ENCODE results near the gene SPTB.

SPTB gene

GRCh38 chr14:64880221-64881121 lies 764 bp upstream of the SPTB start:
- DNase-seq: peak in 1 of 2 donors; percentile 12

- DNase-seq: no peak
Measured at GRCh38 chr14:64878837-64879634, 671 bp downstream of the SPTB start.

GRCh38 chr14:64877846-64878245 lies 1.9 kb downstream of the SPTB start:
- DNase-seq: no peak

DNA sequence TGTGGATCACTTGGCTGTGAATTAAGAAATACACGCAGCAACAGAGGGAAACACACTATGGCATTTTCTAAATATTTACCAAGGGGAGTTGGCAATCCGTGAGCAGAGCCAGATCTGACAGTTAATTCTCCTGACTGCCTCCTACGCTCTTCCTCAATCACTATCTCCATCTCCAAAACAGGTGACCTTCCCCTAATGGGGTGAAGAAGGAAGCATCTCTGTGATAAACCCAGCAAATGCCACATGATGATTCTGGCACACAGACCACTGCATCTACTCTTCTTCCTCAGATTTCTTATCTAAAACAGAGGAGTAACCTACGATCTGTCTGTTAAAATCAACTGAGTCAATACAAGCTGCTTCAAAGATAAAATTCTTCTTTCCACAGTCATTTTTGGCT lies 4.4 kb downstream of the SPTB start:
- no peak for DNase-seq

DNA sequence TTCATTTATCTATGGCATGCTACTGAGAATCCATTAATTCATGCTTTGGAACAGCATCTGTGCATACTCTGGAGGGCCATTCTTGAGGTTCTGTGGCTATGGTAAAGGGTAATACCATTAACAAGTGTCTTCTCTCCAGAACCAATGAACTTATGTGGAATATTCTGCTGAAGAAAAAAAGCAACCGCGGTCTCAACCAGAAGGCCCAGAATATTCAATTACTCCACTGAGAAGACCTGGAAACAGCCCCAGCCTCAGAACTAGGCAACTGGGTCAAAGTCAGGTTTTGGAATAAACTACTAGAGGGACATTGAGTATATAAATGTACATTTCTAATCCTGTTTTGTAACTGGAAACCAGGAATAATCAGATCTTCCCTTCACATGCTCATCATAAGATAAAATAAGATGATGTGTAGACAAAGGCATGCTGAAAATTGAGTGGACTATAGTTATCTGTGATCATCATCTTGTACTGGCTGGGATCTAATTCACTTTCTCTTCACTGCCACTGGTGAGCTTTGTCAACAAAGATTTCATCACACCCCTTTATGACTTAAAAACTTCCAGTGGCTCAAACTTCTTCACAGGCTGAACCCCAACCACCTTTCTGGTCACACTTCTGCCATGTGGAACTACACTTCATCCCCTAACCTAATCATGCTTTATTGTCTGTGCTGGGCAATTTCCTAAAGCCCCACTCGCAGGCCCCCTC lies 6.0 kb downstream of the SPTB start:
- no peak for DNase-seq

DNA sequence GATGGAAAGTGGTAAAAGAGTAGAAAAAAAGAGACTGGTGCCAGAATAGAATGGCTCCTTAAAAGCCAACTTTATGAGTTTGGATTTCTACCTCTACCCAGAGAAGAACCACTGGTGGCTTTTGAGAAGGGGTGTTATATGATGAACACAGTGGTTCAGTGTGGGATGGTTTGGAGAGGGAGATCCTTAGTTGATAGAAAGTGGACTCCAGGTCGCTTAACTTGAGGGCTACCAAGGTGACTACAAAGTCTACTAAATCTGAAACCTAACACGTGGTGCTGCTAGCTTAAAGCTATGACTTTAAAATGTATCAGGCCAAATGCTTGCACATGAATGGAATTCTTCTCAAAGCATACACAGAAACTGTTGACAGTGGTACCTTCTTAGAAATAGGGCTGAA lies 8.4 kb downstream of the SPTB start:
- no peak for DNase-seq

DNA sequence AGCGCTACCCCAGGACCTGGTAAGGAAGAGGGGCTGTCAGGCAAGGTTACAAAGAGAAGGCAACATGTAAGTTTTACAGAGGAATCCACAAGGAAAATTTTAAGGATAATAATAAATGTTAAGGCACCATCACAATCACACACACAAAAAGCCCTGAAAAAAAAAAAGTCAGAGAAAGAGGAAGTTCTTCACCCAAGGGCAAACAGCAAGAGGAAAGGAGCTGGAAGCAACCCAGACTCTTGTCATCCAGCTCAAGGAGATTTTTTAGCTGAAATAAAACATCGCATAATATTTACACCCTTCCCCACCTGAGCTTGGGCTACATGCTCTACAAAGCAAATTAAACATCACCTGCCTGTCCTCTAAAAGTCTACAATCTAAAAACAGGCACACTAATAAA lies 9.5 kb downstream of the SPTB start:
- DNase-seq: no peak

DNA sequence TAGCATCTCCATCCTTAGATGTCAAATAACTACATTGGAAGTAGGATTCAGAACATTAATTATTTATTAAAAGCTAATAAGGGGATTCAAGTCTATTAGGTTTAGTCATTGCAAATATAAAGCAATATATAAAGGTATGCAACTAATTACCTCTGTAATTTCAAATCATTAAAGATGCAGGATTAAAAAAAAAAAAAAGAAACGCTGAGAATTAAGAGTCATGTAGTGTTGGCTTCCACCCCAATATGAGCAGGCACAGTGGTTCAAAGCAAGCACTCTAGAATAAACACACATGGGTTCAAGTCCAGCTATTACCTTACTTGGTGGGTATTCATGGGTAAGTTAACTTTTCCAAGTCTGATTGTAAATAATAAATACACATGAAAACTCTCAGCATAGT lies 10.9 kb downstream of the SPTB start:
- no peak for DNase-seq

GRCh38 chr14:64868379-64868778 lies 11.3 kb downstream of the SPTB start:
- DNase-seq: no peak

GRCh38 chr14:64867182-64867581 lies 12.5 kb downstream of the SPTB start:
- no peak for DNase-seq

DNA sequence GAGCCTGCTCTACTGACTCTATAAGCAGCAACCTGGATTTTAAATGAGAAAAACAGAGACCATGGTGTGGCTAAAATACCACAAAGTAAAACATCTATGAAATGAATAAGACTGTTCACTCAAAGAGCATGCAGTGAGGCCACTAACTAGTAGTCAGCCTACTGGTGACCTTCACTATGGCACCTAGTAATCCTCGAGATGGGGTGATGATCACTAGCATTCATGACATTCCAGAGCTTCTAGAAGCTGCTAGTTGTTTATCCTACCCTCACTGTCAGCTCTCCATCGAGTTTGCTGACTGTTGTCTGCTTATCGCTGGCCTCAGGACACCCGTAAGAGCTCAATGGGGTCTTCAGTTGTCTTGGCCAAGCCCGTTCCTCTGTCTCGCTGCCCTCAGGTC lies 13.7 kb downstream of the SPTB start:
- no peak for DNase-seq

GRCh38 chr14:64865109-64865508 lies 14.6 kb downstream of the SPTB start:
- DNase-seq: no peak

- no peak for DNase-seq
Measured at GRCh38 chr14:64864258-64864657, 15.4 kb downstream of the SPTB start.

GRCh38 chr14:64861916-64862315 lies 17.8 kb downstream of the SPTB start:
- no peak for DNase-seq

- no peak for DNase-seq
Measured at GRCh38 chr14:64860039-64860438, 19.7 kb downstream of the SPTB start.

- no peak for DNase-seq
Measured at GRCh38 chr14:64857979-64858744, 21.5 kb downstream of the SPTB start.

GRCh38 chr14:64856529-64857445 lies 22.9 kb downstream of the SPTB start:
- no peak for DNase-seq

- DNase-seq: no peak
Measured at GRCh38 chr14:64855721-64856528, 23.8 kb downstream of the SPTB start.

- DNase-seq: no peak
Measured at GRCh38 chr14:64850369-64851137, 29.2 kb downstream of the SPTB start.

GRCh38 chr14:64849940-64850339 lies 29.8 kb downstream of the SPTB start:
- DNase-seq: no peak

Measured in inflammatory macrophage (primary cell).